Smooth muscle cell (in vitro differentiated cells): Measurements from ENCODE around the gene GTF3C2. TPM values are rescaled to one million over a fixed set of nuclear protein-coding genes. Genes with fewer than 3 reads are reported as not detected.

Experiments used
- DNase-seq: peaks from one replicate; lab custom pipeline; 2025; ENCODE audit not compliant: unreplicated experiment; lab: John Stamatoyannopoulos, UW
- H2AFZ ChIP-seq: fragments of 200-600 bp; sonication (generic); 2 replicates; pipeline ENCODE4 v1.6.0; 2016; ENCODE audit warnings: antibody characterized with exemption, low read depth, mild to moderate bottlenecking
- H3F3A ChIP-seq: fragments of 200-600 bp; sonication (generic); 2 replicates; pipeline ENCODE4 v1.6.0; 2017; ENCODE audit warnings: antibody characterized with exemption, low read depth
- H3K27ac ChIP-seq: fragments of 200-600 bp; sonication (generic); 2 replicates; pipeline ENCODE4 v1.5.1; 2016; ENCODE audit warnings: low read depth, mild to moderate bottlenecking
- H3K27me3 ChIP-seq: fragments of 200-600 bp; sonication (generic); 2 replicates; pipeline ENCODE4 v1.6.1; 2016; ENCODE audit warnings: low read depth, mild to moderate bottlenecking
- H3K36me3 ChIP-seq: fragments of 200-600 bp; sonication (generic); 2 replicates; pipeline ENCODE4 v1.5.1; 2016; ENCODE audit warnings: low read depth
- H3K4me1 ChIP-seq: fragments of 200-600 bp; sonication (generic); 2 replicates; pipeline ENCODE4 v1.5.1; 2016; ENCODE audit warnings: low read depth
- H3K4me2 ChIP-seq: fragments of 200-600 bp; sonication (generic); 2 replicates; pipeline ENCODE4 v1.6.0; 2016; ENCODE audit warnings: mild to moderate bottlenecking
- H3K4me3 ChIP-seq: fragments of 200-600 bp; sonication (generic); 2 replicates; pipeline ENCODE4 v1.5.1; 2016; ENCODE audit warnings: mild to moderate bottlenecking
- H3K79me2 ChIP-seq: fragments of 200-600 bp; sonication (generic); 2 replicates; pipeline ENCODE4 v1.6.0; 2016; ENCODE audit warnings: low read depth, mild to moderate bottlenecking
- H3K9ac ChIP-seq: fragments of 200-600 bp; sonication (generic); 2 replicates; pipeline ENCODE4 v1.6.0; 2016; ENCODE audit warnings: low read depth
- H3K9me3 ChIP-seq: fragments of 200-600 bp; sonication (generic); replicated peaks from 2 replicates; pipeline ENCODE4 v1.5.1; 2016; ENCODE audit warnings: low read depth
- H4K20me1 ChIP-seq: fragments of 200-600 bp; sonication (generic); 2 replicates; pipeline ENCODE4 v1.6.0; 2016; ENCODE audit warnings: low read depth
- WGBS: methylation state at CpG from one replicate; pipeline ENCODE4 v1.1.7; 2016; ENCODE audit warnings: low lambda C conversion rate; 5-methylcytosine and 5-hydroxymethylcytosine counted together
- polyA plus RNA-seq: library from polyadenylated mRNA; unstranded; fragments of >200 nt; fragmentation: Nextera tagmentation; extraction: Ambion mirVana; gene quantifications from 2 replicates; pipeline ENCODE4 v1.2.1, GENCODE V29; 2016
- total RNA-seq: library from RNA; depleted of rRNA; stranded (reverse); fragments of >200 nt; gene quantifications from 2 replicates; pipeline ENCODE4 v1.2.3, GENCODE V29; 2014
- TF ChIP-seq, protein P1 (sequence below): fragments of 200-600 bp; sonication (generic); IDR thresholded peaks from 2 replicates; pipeline ENCODE4 v1.5.1; 2017; ENCODE audit warnings: borderline replicate concordance, mild to moderate bottlenecking, antibody characterized with exemption; ENCODE audit not compliant: insufficient read depth, poor library complexity, severe bottlenecking

GTF3C2 gene
- total and polyA plus RNA-seq, 2 experiments from 2014 or later: 40.3 to 42.3 TPM

DNA sequence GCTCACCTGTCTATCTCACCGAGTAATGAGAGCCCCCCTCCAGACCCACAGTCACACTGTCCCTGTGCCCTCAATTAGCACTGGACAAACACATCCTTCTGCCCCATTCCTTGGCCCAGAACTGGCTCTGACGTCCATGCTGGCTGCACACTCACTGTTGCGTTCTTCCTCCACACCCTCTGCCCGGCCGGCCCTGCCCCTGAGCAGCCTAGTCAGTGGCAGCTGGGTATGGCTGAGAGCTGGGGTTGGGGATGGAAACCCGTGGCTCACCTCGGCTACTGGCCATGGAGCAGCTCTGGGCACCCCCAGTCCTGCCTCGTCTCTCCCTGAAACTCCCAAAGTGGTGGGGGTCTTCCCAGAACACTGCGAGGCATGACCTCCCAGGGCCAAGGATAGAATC lies 41.9 kb downstream of the GTF3C2 start:
- TF ChIP-seq, protein P1, sequence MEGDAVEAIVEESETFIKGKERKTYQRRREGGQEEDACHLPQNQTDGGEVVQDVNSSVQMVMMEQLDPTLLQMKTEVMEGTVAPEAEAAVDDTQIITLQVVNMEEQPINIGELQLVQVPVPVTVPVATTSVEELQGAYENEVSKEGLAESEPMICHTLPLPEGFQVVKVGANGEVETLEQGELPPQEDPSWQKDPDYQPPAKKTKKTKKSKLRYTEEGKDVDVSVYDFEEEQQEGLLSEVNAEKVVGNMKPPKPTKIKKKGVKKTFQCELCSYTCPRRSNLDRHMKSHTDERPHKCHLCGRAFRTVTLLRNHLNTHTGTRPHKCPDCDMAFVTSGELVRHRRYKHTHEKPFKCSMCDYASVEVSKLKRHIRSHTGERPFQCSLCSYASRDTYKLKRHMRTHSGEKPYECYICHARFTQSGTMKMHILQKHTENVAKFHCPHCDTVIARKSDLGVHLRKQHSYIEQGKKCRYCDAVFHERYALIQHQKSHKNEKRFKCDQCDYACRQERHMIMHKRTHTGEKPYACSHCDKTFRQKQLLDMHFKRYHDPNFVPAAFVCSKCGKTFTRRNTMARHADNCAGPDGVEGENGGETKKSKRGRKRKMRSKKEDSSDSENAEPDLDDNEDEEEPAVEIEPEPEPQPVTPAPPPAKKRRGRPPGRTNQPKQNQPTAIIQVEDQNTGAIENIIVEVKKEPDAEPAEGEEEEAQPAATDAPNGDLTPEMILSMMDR: no peak
- H3K36me3 ChIP-seq: no peaks in the 10 kb centered on the region
- WGBS: 93% methylated on average over 9 of the region's 9 CpGs
- no peak overlapping the region for H3K4me3 ChIP-seq
- no peaks in the 10 kb centered on the region for H3K4me1 ChIP-seq
- no peak overlapping the region for H3K4me2 ChIP-seq
- no peaks in the 10 kb centered on the region for H3K27me3 ChIP-seq
- no peak for DNase-seq
- H4K20me1 ChIP-seq: peaks cover 20% of the 10 kb centered on the region
- H3F3A ChIP-seq: no peaks in the 10 kb centered on the region
- no peaks in the 10 kb centered on the region for H3K9me3 ChIP-seq
- H3K79me2 ChIP-seq: no peaks in the 10 kb centered on the region
- H2AFZ ChIP-seq: no peak overlapping the region
- no peak overlapping the region for H3K27ac ChIP-seq
- H3K9ac ChIP-seq: no peak overlapping the region

DNA sequence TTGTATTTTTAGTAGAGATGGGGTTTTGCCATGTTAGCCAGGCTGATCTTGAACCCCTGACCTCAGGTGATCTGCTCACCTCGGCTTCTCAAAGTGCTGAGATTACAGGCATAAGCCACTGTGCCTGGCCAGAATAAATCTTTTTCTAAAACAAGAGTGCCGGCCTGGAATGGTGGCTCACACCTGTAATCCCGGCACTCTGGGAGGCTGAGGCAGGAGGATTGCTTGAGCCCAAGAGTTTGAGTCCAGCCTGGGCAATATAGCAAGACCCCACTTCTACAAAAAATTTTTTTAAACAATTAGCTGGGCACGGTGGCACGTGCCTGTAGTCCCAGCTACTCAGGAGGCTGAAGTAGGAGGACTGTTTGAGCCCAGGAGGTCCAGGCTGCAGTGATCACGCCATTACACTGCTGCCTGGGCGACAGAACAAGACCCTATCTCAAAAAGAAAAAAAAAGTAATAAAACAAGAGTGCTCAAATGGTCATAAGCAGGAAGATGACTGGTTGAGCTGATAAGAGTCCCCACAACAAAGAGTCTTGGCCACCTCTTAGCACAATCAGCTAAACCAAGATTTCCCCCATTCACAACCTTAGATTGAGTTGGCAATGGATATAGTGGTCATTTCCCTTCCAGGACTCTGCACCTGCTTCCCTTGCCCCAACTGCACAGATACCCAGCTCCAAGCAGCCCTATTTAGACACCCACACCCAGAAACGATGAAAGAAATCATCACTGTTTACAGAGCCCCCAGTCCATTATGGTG lies 42.5 kb downstream of the GTF3C2 start:
- Histone ChIP-seq H3K4me1 (no peaks in the 10 kb centered on the region), H4K20me1 (peaks cover 20% of the 10 kb centered on the region), H3K27ac (no peak overlapping the region), H3K79me2 (no peaks in the 10 kb centered on the region), H3K4me2 (no peak overlapping the region), H3F3A (no peaks in the 10 kb centered on the region), H3K4me3 (no peak overlapping the region), H3K9ac (no peak overlapping the region), H2AFZ (no peak overlapping the region), H3K36me3 (no peaks in the 10 kb centered on the region), H3K27me3 (no peaks in the 10 kb centered on the region), H3K9me3 (no peaks in the 10 kb centered on the region)
- 97% methylated on average over 8 of the region's 8 CpGs for WGBS
- TF ChIP-seq, protein P1: no peak
- no peak for DNase-seq

DNA sequence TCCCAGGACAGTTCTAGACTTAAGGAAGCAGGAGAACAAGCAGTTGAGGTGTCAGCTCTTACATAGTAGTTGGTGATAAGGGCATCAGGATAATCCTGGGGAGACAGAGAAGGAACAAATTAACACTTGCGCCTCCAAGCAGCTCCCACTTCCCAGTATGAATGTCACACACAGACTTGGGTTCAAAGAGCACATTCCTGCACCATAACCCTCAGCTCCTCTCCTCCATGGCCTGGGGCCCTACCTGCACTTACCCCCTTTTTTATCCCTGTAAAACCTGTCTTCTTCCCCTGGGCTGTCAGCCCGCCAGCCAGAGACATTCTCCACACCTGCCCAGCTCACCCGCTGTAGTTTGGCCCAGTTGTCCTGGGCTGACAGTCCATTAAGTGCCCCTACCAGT lies 44.4 kb downstream of the GTF3C2 start:
- WGBS: 96% methylated on average over 3 of the region's 3 CpGs
- TF ChIP-seq, protein P1: no peak
- Histone ChIP-seq H3F3A (no peaks in the 10 kb centered on the region), H3K9ac (no peak overlapping the region), H3K4me3 (no peak overlapping the region), H3K4me1 (peaks cover 3% of the 10 kb centered on the region), H3K79me2 (no peaks in the 10 kb centered on the region), H3K4me2 (no peak overlapping the region), H4K20me1 (peaks cover 38% of the 10 kb centered on the region), H3K9me3 (no peaks in the 10 kb centered on the region), H2AFZ (no peak overlapping the region), H3K27ac (no peak overlapping the region), H3K36me3 (no peaks in the 10 kb centered on the region), H3K27me3 (peaks cover 19% of the 10 kb centered on the region)
- DNase-seq: no peak

DNA sequence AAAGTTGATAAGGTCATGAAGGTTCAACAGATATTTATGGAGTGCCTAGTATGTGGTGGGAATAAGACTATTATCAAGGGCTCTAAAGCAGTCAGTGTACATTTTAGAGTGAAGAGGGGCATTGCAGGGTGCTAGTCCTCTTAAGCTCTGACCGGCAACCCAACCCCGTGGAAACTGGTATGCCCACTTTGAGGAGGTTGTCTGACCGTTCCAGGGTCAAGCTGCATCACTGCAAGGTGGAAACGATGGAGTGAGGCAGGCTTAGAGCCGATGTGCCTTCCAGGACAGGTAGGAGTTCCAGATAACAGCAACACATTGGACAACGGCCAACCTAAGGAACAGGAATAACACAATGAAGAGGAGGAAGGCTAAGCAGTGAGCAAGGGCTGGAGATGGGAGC lies 46.9 kb downstream of the GTF3C2 start:
- H3K4me3 ChIP-seq: no peak overlapping the region
- peaks cover 41% of the 10 kb centered on the region for H4K20me1 ChIP-seq
- TF ChIP-seq, protein P1: no peak
- H3F3A ChIP-seq: no peaks in the 10 kb centered on the region
- H2AFZ ChIP-seq: no peak overlapping the region
- no peak for DNase-seq
- H3K4me2 ChIP-seq: no peak overlapping the region
- H3K27ac ChIP-seq: no peak overlapping the region
- peaks cover 6% of the 10 kb centered on the region for H3K4me1 ChIP-seq
- 97% methylated on average over 6 of the region's 6 CpGs for WGBS
- peaks cover 44% of the 10 kb centered on the region for H3K27me3 ChIP-seq
- no peaks in the 10 kb centered on the region for H3K9me3 ChIP-seq
- H3K79me2 ChIP-seq: no peaks in the 10 kb centered on the region
- H3K9ac ChIP-seq: no peak overlapping the region
- no peaks in the 10 kb centered on the region for H3K36me3 ChIP-seq
